Astrocyte of the cerebellum (primary cell): ENCODE data around the gene EVA1A.
"Not testable (repeated sequence)": the region's sequence is repeated elsewhere in the genome, so short reads cannot be mapped to it uniquely, and the experiment has no call there.

Source experiments
- DNase-seq: peaks from one replicate; pipeline ENCODE4 v3.0.0-alpha.2; 2011; ENCODE audit warnings: low read depth
- H3K4me3 ChIP-seq: 2 replicates; pipeline ENCODE4 v1.5.1; 2011; ENCODE audit warnings: mild to moderate bottlenecking, low read depth, low read length, moderate library complexity
- CTCF ChIP-seq: IDR thresholded peaks from 2 replicates; pipeline ENCODE4 v1.5.1; 2012; ENCODE audit warnings: low read length, low read depth, moderate library complexity, mild to moderate bottlenecking; ENCODE audit errors: missing control alignments
- in situ Hi-C: cut with HindIII; loops from 2 replicates; pipeline ENCODE4 v1.10.0; 2017; ENCODE audit warnings: low sequenced_read_pairs

Gene EVA1A

GRCh38 chr2:75491129-75491753 lies 69.5 kb downstream of the EVA1A start:
- DNase-seq, result peak; percentile 75
- TF ChIP-seq CTCF, result no peak
- no peak overlapping the region for H3K4me3 ChIP-seq
- in situ Hi-C loops, result no loop called here

- no peak overlapping the region for H3K4me3 ChIP-seq
- in situ Hi-C loops, result no loop called here
- TF ChIP-seq CTCF, result no peak
- DNase-seq, result no peak
These were observed 71.0 kb downstream of the EVA1A start for GRCh38 chr2:75489721-75490120.

- in situ Hi-C loops, result no loop called here
These were observed 72.6 kb downstream of the EVA1A start for GRCh38 chr2:75488157-75488556.

GRCh38 chr2:75486735-75487134 lies 74.0 kb downstream of the EVA1A start:
- in situ Hi-C loops, DNase-seq: not testable (repeated sequence)

More at GRCh38 chr2:75488157-75488556, 72.6 kb downstream of the EVA1A start:
- no peak for TF ChIP-seq CTCF
- no peak overlapping the region for H3K4me3 ChIP-seq
- DNase-seq, result no peak

GRCh38 chr2:75484840-75485239 lies 75.9 kb downstream of the EVA1A start:
- H3K4me3 ChIP-seq, result no peak overlapping the region
- in situ Hi-C loops, result no loop called here
- no peak for TF ChIP-seq CTCF
- no peak for DNase-seq

More at GRCh38 chr2:75486735-75487134, 74.0 kb downstream of the EVA1A start:
- H3K4me3 ChIP-seq, result not testable (repeated sequence)

- no peak for DNase-seq
- in situ Hi-C loops, result no loop called here
These were observed 76.9 kb downstream of the EVA1A start for GRCh38 chr2:75483878-75484277.

GRCh38 chr2:75482398-75482797 lies 78.3 kb downstream of the EVA1A start:
- no peak for DNase-seq
- in situ Hi-C loops, result no loop called here
- H3K4me3 ChIP-seq, result no peak overlapping the region
- TF ChIP-seq CTCF, result no peak

More at GRCh38 chr2:75483878-75484277, 76.9 kb downstream of the EVA1A start:
- no peak for TF ChIP-seq CTCF
- H3K4me3 ChIP-seq, result no peak overlapping the region
